K562 (cell line): ENCODE results near the gene RAB4B. TPM values are rescaled to one million over a fixed set of nuclear protein-coding genes. Genes with fewer than 3 reads are reported as not detected.
A peak's percentile ranks its signal among the peaks of the same experiment; 100 is the strongest.

ENCODE experiments used
- ATF1 ChIP-seq, 2 experiments: fragments of 450-650 bp in 1 of 2; IDR thresholded peaks; 2 replicates each; pipeline ENCODE4 v1.6.1; 2016; ENCODE audit warnings: missing compliant biosample characterization in 1 of 2, missing genetic modification characterization in 1 of 2
- BRF2 ChIP-seq: IDR thresholded peaks from 3 replicates; pipeline ENCODE4 v1.6.1; 2011; ENCODE audit warnings: borderline replicate concordance, mild to moderate bottlenecking; ENCODE audit not compliant: insufficient read length, insufficient read depth
- E2F6 ChIP-seq, 2 experiments: IDR thresholded peaks; 2 replicates each; pipeline ENCODE4 v1.6.1; 2011; ENCODE audit warnings: borderline replicate concordance in 1 of 2, control low read depth in 1 of 2, low read depth in 1 of 2, low read length in 1 of 2, mild to moderate bottlenecking in 1 of 2, mixed read lengths in 1 of 2, moderate library complexity in 1 of 2; ENCODE audit not compliant: insufficient read depth in 1 of 2, insufficient read length in 1 of 2, poor library complexity in 1 of 2, severe bottlenecking in 1 of 2; ENCODE audit errors: extremely low read depth in 1 of 2
- ELK1 ChIP-seq: sonication (generic); formaldehyde crosslinking; IDR thresholded peaks from 2 replicates; pipeline ENCODE4 v1.8.1; 2022; ENCODE audit warnings: missing genetic modification reagents
- FOXK2 ChIP-seq, 2 experiments: fragments of 450-650 bp; IDR thresholded peaks in 1 of 2; conservative IDR thresholded peaks in 1 of 2; 2 replicates each; pipeline ENCODE4 v1.6.1; 2016; ENCODE audit warnings: low read depth in 2 of 2, mild to moderate bottlenecking in 1 of 2
- HCFC1 ChIP-seq: IDR thresholded peaks from 2 replicates; pipeline ENCODE4 v1.6.1; 2012; ENCODE audit warnings: low read depth, low read length, improper control_type of control experiment
- MTF1 ChIP-seq: fragments of 250-450 bp; sonication (Bioruptor Pico); IDR thresholded peaks from 2 replicates; pipeline ENCODE4 v1.9.0; 2021; ENCODE audit warnings: moderate library complexity, mild to moderate bottlenecking, inconsistent platforms, borderline replicate concordance
- MYNN ChIP-seq, 2 experiments: sonication (generic); formaldehyde crosslinking in 1 of 2; IDR thresholded peaks; 2 replicates each; pipeline versions ENCODE4 v1.5.0 to v1.6.1; 2016 to 2020; ENCODE audit warnings: antibody characterized with exemption in 1 of 2, missing genetic modification reagents in 1 of 2
- NKRF ChIP-seq: fragments of 450-650 bp; IDR thresholded peaks from 2 replicates; pipeline ENCODE4 v1.6.1; 2016; ENCODE audit warnings: borderline replicate concordance
- POLR2B ChIP-seq: fragments of 450-650 bp; IDR thresholded peaks from 2 replicates; pipeline ENCODE4 v1.6.1; 2018; ENCODE audit warnings: low read depth; ENCODE audit not compliant: partially characterized antibody
- TCFL5 ChIP-seq: fragments of 250-450 bp; sonication (Bioruptor Pico); conservative IDR thresholded peaks from 2 replicates; pipeline ENCODE4 v1.6.1; 2021; ENCODE audit warnings: mild to moderate bottlenecking, moderate library complexity, matching md5 sums
- U2AF2 ChIP-seq: fragments of 200-400 bp; formaldehyde crosslinking; optimal IDR thresholded peaks from 2 replicates; pipeline ENCODE3; 2017; ENCODE audit warnings: low read depth, mild to moderate bottlenecking, low read length
- ZC3H8 ChIP-seq: fragments of 450-650 bp; IDR thresholded peaks from 2 replicates; pipeline ENCODE4 v1.6.1; 2017
- ZFP30 ChIP-seq: fragments of 250-450 bp; sonication (Bioruptor Pico); IDR thresholded peaks from 2 replicates; pipeline ENCODE4 v1.8.0; 2022; ENCODE audit warnings: moderate library complexity, mild to moderate bottlenecking, inconsistent platforms, borderline replicate concordance
- ZNF12 ChIP-seq: sonication (generic); formaldehyde crosslinking; IDR thresholded peaks from 2 replicates; pipeline ENCODE4 v1.4.0; 2020; ENCODE audit warnings: mild to moderate bottlenecking, missing genetic modification reagents
- ZNF197 ChIP-seq: fragments of 200-800 bp; sonication (Bioruptor generic); IDR thresholded peaks from 2 replicates; pipeline ENCODE4 v1.6.1; 2016; ENCODE audit warnings: low read depth, missing genetic modification characterization, missing compliant biosample characterization
- ZNF668 ChIP-seq: fragments of 250-450 bp; sonication (Bioruptor Pico); IDR thresholded peaks from 2 replicates; pipeline ENCODE4 v1.8.0; 2022; ENCODE audit warnings: mild to moderate bottlenecking, inconsistent platforms
- polyA plus RNA-seq, 8 experiments: library from polyadenylated mRNA; depleted of rRNA in 4 of 8; stranded (reverse) in 5 of 8; unstranded in 3 of 8; fragments of >200 nt; fragmentation: Nextera tagmentation in 2 of 8; fragmentation: Illumina TruSeq in 1 of 8; extraction: Ambion mirVana in 2 of 8; extraction: Trizol in 1 of 8; gene quantifications; 2 replicates each; pipeline versions ENCODE4 v1.2.1 to v1.2.3, GENCODE V29; 2011 to 2014; ENCODE audit warnings: inconsistent platforms in 1 of 8, missing spikeins in 1 of 8
- total RNA-seq, 7 experiments: library from RNA; depleted of rRNA in 6 of 7; stranded (reverse); fragments of >200 nt in 6 of 7; fragmentation: Illumina TruSeq in 2 of 7; extraction: Trizol in 2 of 7; gene quantifications; 2 replicates each; pipeline versions ENCODE4 v1.2.1 to v1.2.3, GENCODE V29; 2011 to 2021; ENCODE audit warnings: low replicate concordance in 1 of 7
- TF ChIP-seq, protein P1 (sequence below): fragments of 450-650 bp; IDR thresholded peaks from 2 replicates; pipeline ENCODE4 v1.6.1; 2016
- TF ChIP-seq, protein P2 (sequence below), 2 experiments: fragments of 250-450 bp in 1 of 2; fragments of 450-650 bp in 1 of 2; sonication (Bioruptor Pico) in 1 of 2; IDR thresholded peaks; 2 replicates each; pipeline versions ENCODE4 v1.6.1 to v1.8.0; 2016 to 2021; ENCODE audit warnings: mild to moderate bottlenecking in 2 of 2, moderate library complexity in 2 of 2, missing compliant biosample characterization in 1 of 2, missing genetic modification characterization in 1 of 2

RAB4B gene
- total and polyA plus RNA-seq, 9 of the 15 experiments (the other 6 are each of a cell fraction or from before 2014, with no cell fraction given): 0.28 to 20.4 (median 9.0) TPM

DNA sequence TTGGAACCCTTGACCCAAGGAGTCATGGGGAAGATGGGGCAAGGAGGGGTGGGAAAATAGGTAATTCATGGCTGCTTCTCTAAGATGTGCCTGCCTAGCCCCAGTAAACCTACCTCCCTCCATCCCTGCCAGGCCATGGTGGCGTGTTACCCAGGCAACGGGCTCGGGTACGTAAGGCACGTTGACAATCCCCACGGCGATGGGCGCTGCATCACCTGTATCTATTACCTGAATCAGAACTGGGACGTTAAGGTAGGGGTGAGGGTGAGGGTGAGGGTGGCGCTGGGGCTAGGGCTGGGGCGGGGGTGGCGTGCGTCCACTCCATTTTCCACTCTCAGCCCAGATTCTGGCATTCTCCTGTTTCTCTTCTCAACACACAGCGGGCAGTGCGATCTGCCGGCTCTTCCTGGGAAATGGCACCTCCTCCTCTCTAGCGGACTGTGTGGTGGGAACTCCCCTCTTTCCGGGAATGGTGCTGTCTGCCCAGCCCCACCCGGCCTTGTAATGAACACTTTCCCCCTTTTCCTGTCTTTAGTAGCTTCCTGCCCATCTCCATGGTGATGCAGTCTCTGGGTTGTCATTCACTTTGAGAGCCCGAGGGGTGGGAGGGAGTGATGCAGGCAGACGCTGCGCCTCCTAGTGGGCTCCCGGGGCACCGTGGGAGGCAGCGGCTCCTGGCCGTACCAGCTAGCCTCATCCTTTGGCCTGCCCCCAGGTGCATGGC is 28.5 kb downstream of the RAB4B start (continued):
- TF ChIP-seq ZNF197 (CRISPR knock-in tag): no peak
- TF ChIP-seq U2AF2: no peak
- no peak for TF ChIP-seq ELK1
- 0 out of 2 replicates have a peak, but pooled peaks have one; percentile 34 for TF ChIP-seq HCFC1
- no peak for TF ChIP-seq TCFL5 (CRISPR knock-in tag)
- no peak for TF ChIP-seq MYNN (IDR thresholded peaks at IDR 0.05)
- TF ChIP-seq MYNN (CRISPR knock-in tag; IDR thresholded peaks at IDR 0.05): no peak
- TF ChIP-seq NKRF: no peak
- TF ChIP-seq BRF2: no peak
- TF ChIP-seq ZFP30 (CRISPR knock-in tag): no peak
- no peak for TF ChIP-seq POLR2B
- no peak for TF ChIP-seq MTF1 (CRISPR knock-in tag)
- TF ChIP-seq ATF1 (CRISPR knock-in tag; IDR thresholded peaks at IDR 0.05): no peak
- peak; percentile 70; the same call in 1 of the 2 replicates for TF ChIP-seq ATF1 (tag; IDR thresholded peaks at IDR 0.05)
- TF ChIP-seq FOXK2 (conservative IDR thresholded peaks at IDR 0.05 in 1 of 2, IDR thresholded peaks at IDR 0.05 in 1 of 2; ENCODE audit: low read depth in 2 of 2): peak in 1 of 2 experiments; percentile 94; a peak in 2 of 4 replicates
- TF ChIP-seq ZNF12 (CRISPR knock-in tag): no peak
- no peak for TF ChIP-seq ZC3H8
- TF ChIP-seq, protein P1, sequence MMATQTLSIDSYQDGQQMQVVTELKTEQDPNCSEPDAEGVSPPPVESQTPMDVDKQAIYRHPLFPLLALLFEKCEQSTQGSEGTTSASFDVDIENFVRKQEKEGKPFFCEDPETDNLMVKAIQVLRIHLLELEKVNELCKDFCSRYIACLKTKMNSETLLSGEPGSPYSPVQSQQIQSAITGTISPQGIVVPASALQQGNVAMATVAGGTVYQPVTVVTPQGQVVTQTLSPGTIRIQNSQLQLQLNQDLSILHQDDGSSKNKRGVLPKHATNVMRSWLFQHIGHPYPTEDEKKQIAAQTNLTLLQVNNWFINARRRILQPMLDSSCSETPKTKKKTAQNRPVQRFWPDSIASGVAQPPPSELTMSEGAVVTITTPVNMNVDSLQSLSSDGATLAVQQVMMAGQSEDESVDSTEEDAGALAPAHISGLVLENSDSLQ: peak; percentile 96
- TF ChIP-seq, protein P2, sequence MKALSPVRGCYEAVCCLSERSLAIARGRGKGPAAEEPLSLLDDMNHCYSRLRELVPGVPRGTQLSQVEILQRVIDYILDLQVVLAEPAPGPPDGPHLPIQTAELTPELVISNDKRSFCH (CRISPR knock-in tag; IDR thresholded peaks at IDR 0.05): no peak
- TF ChIP-seq, protein P2 (tag; IDR thresholded peaks at IDR 0.05): no peak
- TF ChIP-seq ZNF668 (CRISPR knock-in tag): no peak
- peak in 1 of 2 experiments; percentile 5 for TF ChIP-seq E2F6 (IDR thresholded peaks at IDR 0.05; ENCODE audit: borderline replicate concordance in 1 of 2, extremely low read depth in 1 of 2, insufficient read depth in 1 of 2, insufficient read length in 1 of 2, low read depth in 1 of 2, low read length in 1 of 2, poor library complexity in 1 of 2, severe bottlenecking in 1 of 2)
